Glomerular endothelial cell (primary cell): ENCODE results near the gene SHOC2. TPM values are rescaled to one million over a fixed set of nuclear protein-coding genes. Genes with fewer than 3 reads are reported as not detected.

Source experiments
- DNase-seq: peaks from one replicate; pipeline ENCODE4 v3.0.0-alpha.2; 2011; ENCODE audit warnings: low read depth, low spot score; ENCODE audit errors: extremely low read depth
- total RNA-seq: library from RNA; depleted of rRNA; stranded (reverse); fragments of >200 nt; gene quantifications from 2 replicates; pipeline ENCODE4 v1.2.3, GENCODE V29; 2015

Gene SHOC2
- total RNA-seq: 28.2 and 38.4 TPM in 2 replicates

GRCh38 chr10:110919349-110919931, at the start of gene SHOC2:
SHOC2 (plus strand) TSS chr10:110919604; CDS start chr10:110964359, 44,755 bp downstream.
- DNase-seq: no peak

DNA sequence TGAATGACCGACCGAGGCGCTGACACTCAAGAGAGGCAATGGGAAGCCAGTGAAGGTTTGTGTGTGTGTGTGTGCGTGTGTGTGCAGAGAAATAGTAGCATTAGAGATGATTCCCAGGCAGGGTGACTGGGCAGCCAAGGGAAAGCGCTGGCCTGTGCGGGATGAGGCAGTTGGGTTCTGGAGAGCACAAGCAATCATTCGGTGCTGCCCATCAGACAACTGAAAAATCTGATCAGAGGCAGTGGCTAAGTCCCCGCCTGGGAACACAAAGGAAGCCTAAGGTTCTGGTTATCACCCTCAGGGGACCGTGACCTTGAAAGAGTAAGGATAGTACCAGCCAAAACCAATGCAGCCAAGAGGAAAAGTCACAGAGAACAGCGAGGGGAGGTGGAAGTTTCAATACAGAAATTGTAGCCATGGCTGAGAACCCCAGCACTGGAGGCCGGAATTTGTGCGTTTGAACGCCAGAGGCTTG, 48.5 kb upstream of the SHOC2 start:
- DNase-seq: no peak

- peak; percentile 81 for DNase-seq
Measured at GRCh38 chr10:110871298-110872084, 47.9 kb upstream of the SHOC2 start, which contains the start of gene PDCD4. PDCD4 (plus strand) TSS chr10:110871928; CDS start chr10:110876028, 4,100 bp downstream.

DNA sequence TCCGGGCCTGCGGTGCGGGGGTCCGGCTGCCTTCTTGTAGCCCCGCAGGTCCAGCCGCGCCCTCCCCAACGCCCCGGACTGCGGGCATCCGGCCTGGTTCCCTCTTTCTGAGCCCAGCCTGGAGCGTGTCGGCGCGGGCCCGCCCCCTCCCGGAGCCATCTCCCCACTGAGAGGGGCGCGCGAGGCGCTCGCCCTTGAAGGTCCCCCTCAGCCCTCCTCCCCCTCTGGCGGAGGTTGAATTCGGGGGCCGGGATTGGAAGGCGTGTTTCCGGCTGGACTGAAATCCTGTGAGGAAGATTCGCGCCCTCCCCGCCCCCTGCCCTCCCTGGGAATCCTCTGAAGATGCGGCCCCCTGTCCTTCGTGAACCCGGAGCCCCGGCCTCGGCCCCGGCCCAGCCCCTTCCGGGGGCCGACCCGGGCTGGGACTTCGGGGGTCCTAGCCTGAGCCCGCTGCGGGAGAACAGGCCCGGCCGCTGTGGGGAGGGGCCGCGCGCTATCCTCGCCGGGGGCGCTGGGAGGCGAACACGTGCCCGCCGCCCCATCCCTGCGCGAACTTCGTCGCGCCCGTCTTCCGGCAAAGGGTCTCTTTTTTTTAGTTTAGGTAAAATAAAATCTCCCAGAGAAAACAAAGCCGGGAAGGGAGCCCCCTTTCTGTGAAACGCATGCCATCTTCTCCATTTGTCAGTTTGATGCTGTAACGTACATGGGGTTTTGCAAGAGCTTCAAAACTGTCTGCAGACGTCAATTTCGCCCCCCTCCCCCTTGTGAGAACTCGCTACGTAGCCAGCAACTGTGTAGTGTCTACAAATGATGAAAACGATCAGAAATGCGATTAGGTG, 47.0 kb upstream of the SHOC2 start:
- no peak for DNase-seq

GRCh38 chr10:110872984-110873923, 46.1 kb upstream of the SHOC2 start:
- DNase-seq: no peak

DNA sequence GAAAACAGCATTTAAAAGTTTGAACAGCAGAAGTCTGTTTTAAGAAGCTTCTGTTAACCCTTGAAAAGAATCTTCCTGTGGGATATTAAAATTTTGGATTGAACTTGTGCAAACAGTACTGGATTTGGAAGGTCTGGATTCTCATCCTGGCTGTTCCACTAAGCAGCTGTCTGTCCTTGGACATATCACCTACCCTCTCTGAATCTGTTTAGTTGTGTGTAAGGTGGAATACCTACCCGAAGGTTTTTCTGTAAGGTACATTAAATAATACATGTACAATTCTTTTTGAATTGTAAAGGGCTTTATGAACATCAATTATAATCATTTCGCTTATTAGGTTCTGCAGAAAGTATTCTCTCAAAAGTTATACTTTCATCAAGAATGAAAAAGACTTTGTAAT, 45.5 kb upstream of the SHOC2 start:
- no peak for DNase-seq

DNA sequence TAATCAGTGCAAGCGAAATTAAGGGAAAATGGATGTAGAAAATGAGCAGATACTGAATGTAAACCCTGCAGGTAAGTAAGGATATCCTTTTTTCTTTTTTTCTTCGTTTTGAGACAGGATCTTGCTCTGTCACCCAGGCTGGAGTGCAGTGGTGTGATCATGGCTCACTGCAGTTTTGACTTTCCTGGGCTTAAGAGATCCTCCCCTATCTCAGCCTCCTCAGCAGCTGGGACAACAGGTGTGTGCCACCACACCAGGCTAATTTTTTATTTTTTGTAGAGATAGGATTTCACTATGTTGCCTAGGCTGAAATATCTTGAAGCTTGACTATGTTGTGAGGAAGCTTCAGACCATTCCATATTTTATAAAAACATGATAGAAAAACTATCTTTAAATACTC, 43.4 kb upstream of the SHOC2 start:
- DNase-seq: no peak

DNA sequence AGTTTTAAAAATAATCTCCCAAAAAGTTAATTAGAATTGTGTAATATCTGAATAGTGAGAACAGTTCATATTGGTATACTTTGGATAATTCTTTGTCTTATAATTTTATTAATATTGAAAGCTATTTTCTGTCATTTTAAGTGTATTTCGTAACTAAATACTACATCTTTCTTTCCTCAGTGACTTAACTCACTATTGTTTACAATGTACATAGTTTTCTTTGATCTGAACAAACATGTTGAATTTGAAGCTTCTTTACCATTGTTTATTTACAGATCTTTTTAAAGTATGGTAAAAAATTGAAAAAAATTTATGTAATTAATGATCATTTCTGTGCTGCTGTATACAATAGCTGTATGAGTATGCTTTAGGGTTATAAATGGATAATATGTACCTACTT, 42.6 kb upstream of the SHOC2 start:
- no peak for DNase-seq

- no peak for DNase-seq
Measured at GRCh38 chr10:110880012-110880411, 39.4 kb upstream of the SHOC2 start.

GRCh38 chr10:110881247-110881646, 38.2 kb upstream of the SHOC2 start:
- DNase-seq: no peak

GRCh38 chr10:110881905-110882304, 37.5 kb upstream of the SHOC2 start:
- DNase-seq: no peak

- DNase-seq: no peak
Measured at GRCh38 chr10:110883924-110884323, 35.5 kb upstream of the SHOC2 start.

GRCh38 chr10:110885932-110886674, 33.3 kb upstream of the SHOC2 start:
- no peak for DNase-seq

DNA sequence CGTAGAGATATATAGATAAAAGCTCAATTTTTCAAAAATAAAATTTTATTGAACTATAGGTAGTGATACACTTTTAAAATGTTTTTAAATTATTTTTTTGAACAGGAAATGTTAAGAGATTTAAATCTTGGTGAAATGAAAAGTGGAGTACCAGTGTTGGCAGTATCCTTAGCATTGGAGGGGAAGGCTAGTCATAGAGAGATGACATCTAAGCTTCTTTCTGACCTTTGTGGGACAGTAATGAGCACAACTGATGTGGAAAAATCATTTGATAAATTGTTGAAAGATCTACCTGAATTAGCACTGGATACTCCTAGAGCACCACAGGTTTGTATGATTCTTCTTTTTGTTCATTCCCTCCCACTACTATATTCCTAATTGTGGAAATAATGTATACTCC, 31.8 kb upstream of the SHOC2 start:
- DNase-seq: no peak

GRCh38 chr10:110892602-110893288, 26.7 kb upstream of the SHOC2 start:
- no peak for DNase-seq

- DNase-seq: peak; percentile 9
Measured at GRCh38 chr10:110893559-110894179, 25.7 kb upstream of the SHOC2 start.

DNA sequence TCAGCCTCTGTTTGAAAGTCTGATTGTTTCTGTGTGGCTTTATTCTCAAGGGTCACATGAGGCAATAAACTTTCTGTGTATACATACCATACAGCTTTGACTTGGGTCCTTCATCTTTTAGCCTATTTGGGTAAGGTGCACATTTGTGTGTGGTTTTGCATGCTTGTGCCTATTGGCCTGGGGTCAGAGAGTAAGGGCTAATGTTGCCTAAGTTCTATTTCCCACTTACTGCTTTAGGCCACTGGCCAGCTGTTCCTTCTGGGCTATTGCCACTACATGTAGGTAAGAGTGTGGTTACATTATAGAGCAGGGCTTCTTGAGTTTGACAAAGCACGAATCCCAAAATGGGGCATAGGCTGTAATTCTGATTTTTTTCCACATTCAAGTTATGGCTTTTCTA, 22.2 kb upstream of the SHOC2 start:
- DNase-seq: no peak

DNA sequence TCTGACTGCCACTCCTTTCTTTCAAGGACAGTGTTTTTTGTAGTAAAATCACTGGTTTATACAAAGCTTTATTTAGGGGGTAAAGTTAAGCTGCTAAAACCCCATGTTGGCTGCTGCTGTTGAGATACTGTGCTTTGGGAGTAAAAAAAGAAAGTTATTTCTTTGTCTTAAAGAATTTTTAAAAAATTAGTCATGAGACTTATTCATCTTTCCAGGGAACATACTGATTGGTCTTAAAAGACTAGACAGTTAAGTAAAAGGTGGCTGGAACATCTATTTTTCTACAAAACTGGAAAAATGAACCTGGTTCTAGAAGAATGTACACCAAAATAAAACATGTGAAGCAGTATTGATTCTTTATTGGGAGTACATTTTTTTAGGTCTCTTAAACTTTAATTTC, 21.0 kb upstream of the SHOC2 start:
- DNase-seq: no peak
